NCI-H510A (cell line): Measurements from ENCODE around the gene PPP1R26.
"Not testable (repeated sequence)": the region's sequence is repeated elsewhere in the genome, so short reads cannot be mapped to it uniquely, and the experiment has no call there.

Source experiments
- DNase-seq: peaks from one replicate; lab custom pipeline; 2025; lab: John Stamatoyannopoulos, UW

The PPP1R26 gene

DNA sequence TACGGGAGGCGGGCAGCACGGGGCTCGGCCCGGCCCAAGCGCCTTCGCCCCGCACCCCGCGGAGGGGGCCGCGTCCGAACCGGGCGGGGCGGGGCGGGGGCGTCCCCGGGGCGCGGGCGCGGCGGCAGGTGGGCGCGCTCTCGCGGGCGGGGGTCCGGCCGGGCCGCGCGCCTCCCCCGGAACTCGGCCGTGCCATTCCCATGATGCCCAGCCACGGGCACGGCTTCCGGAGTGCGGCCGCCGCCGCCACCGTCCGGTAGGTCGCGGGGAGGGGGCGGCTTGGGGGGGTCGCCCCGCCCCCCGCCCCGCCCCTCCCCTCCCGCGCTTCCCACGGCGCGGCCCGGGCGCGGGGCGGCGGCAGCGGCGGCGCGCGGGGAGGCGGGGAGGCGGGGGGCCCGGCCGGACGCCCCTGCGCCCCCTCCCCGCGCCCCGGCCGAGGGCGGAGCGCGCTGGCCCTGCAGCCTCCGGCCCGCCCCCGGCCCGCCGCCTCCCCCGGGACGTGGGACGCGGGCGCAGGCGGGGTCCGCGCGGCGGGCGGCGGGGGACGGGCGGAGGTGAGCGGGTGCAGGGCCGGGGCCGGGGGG is at the start of gene PPP1R26:
Gene PPP1R26 (plus strand): TSS at position 314 of the 584 bp plus-strand sequence. CDS start 4,729 bp downstream, outside the sequence.
- no peak for DNase-seq

DNA sequence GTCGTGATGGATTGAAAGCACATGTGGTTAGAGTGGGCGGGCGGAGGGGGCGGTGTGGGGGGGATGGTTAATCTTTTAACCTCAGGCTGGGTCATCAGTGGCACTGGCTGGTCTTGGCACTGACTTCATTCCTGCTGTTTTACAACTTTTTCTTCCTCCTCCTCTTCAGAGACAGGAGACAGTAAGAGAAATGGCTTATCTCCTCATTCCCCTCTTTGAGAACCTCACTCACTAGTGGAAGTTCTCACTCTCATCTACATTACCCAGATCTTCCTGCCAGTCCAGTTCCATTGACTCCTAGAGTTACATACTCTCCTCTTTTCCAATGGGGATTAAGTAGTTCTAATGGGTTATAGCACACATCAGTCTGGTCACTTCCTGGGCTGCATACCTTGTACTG is 42.3 kb upstream of the PPP1R26 start:
- DNase-seq: no peak

GRCh38 chr9:135437696-135438095 is 41.9 kb upstream of the PPP1R26 start:
- DNase-seq: not testable (repeated sequence)

DNA sequence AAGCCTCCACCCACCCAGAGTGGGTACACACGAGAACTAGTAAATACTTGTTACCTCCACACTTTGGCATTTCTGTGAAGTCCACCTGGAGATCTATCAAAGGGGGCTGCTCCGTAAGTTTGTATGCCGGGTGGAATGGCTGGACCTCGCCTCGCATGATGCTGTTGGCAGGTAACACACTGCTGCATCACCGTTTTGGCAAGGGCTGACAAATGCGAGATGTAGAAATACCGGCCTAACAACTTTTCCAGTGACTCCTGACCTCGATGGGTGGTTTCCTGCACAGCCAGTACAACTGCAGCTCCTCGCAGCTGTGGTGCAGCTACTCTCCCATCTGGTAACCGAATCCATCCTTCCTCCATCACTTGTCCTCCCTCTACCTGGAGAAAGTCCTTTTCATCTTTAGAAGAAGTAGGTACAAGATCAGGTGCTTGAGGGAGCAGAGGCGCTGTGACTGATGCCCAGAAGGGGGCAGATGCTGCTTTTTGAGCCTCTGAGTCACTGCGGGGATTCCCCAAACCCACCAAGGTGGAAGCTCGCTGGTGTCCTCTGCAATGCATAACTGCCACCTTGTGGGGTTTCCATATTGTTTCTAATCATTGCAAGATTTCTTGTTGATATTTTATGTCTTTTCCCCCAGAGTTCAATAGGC is 40.9 kb upstream of the PPP1R26 start:
- not testable (repeated sequence) for DNase-seq

DNA sequence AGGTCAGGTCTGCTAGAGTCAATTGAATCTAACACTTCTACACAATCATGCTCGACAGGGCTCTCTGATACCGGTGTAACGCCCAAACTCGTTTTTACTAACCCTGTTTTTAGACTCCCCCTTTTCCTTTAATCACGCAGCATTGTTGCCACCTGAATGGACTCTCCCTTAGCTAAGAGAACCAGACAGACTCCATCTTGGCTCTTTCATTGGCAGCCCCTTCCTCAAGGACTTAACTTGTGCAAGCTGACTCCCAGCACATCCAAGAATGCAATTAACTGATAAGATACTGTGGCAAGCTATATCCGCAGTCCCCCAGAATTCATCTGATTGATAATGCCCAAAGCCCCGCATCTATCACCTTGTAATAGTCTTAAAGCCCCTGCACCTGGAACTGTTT is 40.1 kb upstream of the PPP1R26 start:
- DNase-seq: not testable (repeated sequence)

GRCh38 chr9:135439916-135440315 is 39.7 kb upstream of the PPP1R26 start:
- DNase-seq: no peak

- no peak for DNase-seq
These were observed 39.0 kb upstream of the PPP1R26 start for GRCh38 chr9:135440620-135441019.

- DNase-seq: not testable (repeated sequence)
These were observed 38.2 kb upstream of the PPP1R26 start for GRCh38 chr9:135441105-135442071.

DNA sequence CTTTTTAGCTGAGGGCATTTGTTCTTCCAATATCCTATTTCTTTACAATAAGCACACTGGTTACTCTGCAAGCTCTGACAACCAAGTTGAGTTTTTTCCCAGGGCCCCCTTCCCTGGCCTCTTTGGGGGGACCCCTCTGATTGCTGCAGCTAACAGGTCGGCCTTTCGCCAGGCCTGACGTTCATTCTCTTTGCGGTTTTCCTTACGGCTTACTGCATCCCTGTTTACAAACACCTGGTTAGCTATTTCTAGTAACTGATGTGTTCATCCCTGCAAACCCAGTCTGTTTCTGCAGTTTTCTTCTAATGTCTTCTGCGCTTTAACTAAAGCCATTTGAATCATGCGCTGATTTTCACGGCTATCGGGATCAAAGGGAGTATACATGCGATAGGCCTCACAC is 37.5 kb upstream of the PPP1R26 start:
- no peak for DNase-seq

DNA sequence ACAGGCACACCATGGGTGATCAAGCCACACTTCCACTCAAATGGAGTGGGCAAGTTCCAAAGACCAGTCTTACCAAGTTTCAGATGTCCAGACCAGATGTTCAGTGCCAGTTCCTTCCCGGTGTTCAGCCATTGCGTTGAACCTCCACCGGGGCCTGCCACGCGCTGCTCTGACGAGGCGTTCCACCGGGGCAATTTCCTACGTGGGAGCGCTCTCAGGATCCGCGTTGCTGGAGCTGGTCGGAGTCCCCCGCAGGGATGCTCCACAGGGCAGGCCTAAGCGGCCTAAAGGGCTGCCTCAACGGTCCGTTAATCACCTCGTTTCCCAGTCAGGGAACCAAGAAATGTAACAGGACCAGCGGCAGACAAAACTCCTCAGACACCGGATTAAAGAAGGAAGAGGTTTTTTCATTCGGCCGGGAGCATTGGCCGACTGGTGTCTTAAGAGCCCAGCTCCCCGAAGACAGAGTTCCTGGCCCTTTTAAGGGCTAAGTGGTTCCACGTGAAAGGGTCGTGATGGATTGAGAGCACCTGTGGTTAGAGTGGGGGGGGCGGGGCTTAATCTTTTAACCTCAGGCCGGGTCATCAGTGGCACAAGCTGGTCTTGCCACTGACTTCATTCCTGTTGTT is 35.7 kb upstream of the PPP1R26 start:
- no peak for DNase-seq

DNA sequence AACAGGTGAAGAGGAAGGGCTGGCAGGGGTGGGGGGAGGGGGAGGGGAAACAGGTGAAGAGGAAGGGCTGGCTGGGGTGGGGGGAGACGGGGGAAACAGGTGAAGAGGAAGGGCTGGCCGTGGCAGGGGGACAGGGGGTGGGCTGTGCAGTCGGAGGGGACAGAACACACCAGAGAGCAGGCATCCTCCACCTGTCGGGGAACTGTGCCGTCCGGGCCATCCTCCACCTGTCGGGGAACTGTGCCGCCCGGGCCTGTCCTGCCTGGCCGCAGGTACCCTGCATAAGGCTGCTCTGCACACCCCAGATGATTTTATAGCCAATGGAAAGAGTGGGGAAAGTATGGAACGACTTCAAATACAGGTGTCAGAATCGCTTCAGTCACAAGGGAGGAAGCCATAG is 32.5 kb upstream of the PPP1R26 start:
- no peak for DNase-seq

- no peak for DNase-seq
These were observed 30.9 kb upstream of the PPP1R26 start for GRCh38 chr9:135448663-135449100.

DNA sequence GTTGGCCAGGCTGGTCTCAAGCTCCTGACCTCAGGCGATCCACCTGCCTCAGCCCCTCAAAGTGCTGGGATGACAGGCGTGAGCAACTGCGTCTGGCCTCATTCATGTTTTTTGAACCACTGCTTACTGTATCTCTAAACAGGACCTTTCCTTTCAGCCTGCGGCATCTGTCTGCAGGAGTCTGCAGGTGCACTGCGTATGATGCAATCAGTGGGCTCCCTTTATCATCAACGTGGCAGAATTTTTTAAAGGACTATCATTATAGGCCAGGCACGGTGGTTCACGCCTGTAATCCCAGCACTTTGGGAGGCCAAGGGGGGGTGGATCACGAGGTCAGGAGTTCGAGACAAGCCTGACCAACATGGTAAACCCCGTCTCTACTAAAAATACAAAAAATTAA is 30.1 kb upstream of the PPP1R26 start:
- DNase-seq: not testable (repeated sequence)

DNA sequence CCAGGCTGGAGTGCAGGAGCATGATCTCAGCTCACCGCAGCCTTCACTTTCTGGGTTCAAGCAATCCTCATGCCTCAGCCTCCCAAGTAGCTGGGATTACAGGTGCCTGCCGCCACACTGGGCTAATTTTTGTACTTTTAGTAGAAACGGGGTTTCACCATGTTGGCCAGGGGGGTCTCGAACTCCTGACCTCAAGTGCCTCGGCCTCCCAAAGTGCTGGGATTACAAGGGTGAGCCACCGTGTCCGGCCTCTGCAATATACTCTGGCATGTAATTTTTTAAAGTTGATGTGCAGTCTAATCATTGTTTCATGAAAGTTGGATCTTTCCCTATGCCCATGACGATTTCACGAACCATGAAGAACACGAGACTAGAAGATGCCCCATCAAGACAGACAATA is 28.6 kb upstream of the PPP1R26 start:
- no peak for DNase-seq

DNA sequence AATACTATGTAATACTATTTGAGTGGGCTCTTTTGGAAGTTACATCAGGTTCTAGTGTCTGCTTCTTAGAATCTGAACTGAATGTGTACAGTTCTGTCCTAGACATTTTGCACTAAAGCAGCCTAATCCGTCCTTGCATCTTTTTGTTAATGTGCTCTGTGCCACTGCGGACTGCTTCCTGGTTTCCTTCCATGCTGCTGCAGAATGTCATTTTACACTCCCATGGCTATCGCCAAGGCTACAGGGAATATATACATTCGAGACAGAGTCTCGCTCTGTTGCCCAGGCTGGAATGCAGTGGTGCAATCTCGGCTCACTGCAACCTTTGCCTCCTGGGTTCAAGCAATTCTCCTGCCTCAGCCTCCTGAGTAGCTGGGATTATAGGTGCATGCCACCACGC is 27.7 kb upstream of the PPP1R26 start:
- not testable (repeated sequence) for DNase-seq

- no peak for DNase-seq
These were observed 24.8 kb upstream of the PPP1R26 start for GRCh38 chr9:135454737-135455136.

GRCh38 chr9:135455401-135456030 is 24.1 kb upstream of the PPP1R26 start:
- DNase-seq: no peak

DNA sequence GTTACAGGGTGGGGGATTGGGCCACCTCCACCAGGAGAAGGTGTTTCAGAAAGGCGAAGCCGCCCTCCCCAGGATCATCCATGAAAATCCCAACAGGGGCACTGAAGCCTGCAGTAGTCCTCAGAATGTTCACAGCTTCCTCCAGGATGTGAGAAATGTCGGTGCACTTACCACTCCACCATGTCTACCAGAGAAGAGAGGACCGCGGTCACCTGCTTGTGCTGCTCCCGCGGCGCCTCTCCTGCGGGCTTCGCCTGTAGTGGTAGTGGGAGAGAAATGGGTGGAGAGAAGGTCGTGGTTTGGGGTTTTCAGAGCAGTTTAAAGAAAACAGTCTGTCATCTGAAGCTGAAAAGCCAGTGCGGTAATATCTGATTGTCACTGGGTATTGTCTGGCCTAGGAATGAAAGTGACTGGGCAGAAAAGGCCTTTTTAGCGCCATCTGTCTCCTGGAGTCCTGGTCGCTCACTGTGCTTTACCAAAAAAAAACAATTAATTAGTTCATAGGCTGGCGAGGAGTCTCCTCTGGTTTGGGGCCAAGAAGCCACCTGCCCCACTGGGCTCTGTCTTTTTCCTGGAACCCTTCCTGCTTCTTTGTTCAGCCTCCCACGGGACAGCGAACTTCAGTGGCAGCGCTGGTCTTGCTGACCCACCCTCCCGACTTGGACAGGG is 23.0 kb upstream of the PPP1R26 start:
- no peak for DNase-seq

DNA sequence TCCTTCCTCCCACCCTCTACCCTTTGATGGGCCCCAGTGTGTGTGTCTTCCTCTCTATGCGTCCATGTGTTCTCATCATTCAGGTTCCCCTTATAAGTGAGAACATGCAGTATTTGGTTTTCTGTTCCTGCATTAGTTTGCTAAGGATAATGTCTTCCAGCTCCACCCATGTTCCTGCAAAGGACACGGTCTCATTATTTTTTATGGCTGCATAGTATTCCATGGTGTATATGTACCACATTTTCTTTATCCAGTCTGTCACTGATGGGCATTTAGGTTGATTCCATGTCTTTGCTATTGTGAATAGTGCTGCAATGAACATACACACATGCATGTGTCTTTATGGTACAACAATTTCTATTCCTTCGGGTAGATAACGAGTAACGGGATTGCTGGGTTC is 21.1 kb upstream of the PPP1R26 start:
- not testable (repeated sequence) for DNase-seq

- DNase-seq: no peak
These were observed 17.6 kb upstream of the PPP1R26 start for GRCh38 chr9:135461936-135462335.

DNA sequence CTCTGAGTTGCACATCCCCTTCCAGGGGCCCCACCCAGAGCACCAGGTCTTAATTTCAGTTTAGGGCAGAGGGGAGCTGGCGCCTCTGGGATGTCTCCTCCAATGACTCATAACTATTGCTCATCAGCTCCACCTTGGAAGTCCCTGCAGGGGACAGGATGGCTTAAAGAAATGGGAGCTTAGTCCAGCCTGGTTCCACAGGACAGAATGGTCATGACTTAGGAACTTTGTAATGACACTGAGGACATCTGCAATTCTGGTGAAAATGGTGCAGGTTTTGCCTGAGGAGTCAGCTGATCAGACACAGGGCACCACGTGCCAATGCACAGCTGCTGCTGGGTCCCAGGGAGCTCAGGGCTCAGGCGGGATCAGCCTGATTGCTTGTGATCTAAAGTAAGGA is 16.4 kb upstream of the PPP1R26 start:
- no peak for DNase-seq
